SK-N-SH treated with all-trans-retinoic acid at 6 μM for 48 hours (cell line): ENCODE measurements around the gene ALX4.

Experiments
- ATAC-seq: fragments of 200-7000 bp; cut with Tn5 transposase; 3 replicates; pipeline ENCODE4 v1.9.1; 2020; ENCODE audit warnings: mild to moderate bottlenecking, moderate library complexity
- ARNTL ChIP-seq: fragments of 450-650 bp; formaldehyde crosslinking; IDR thresholded peaks from 2 replicates; pipeline ENCODE4 v1.5.0; 2020; ENCODE audit warnings: low read depth, mild to moderate bottlenecking, moderate library complexity, borderline replicate concordance
- BACH2 ChIP-seq: fragments of 250-450 bp; sonication (Bioruptor Pico); IDR thresholded peaks from 2 replicates; pipeline ENCODE4 v1.9.0; 2021; ENCODE audit warnings: mild to moderate bottlenecking, borderline replicate concordance
- CSDC2 ChIP-seq: fragments of 250-450 bp; sonication (Bioruptor Pico); IDR thresholded peaks from 2 replicates; pipeline ENCODE4 v1.5.0; 2020; ENCODE audit warnings: mild to moderate bottlenecking, moderate library complexity
- ESRRG ChIP-seq: fragments of 250-450 bp; sonication (Bioruptor Pico); IDR thresholded peaks from 2 replicates; pipeline ENCODE4 v1.6.1; 2021; ENCODE audit warnings: mild to moderate bottlenecking
- GLIS3 ChIP-seq: fragments of 250-450 bp; sonication (Bioruptor Pico); IDR thresholded peaks from 2 replicates; pipeline ENCODE4 v1.5.0; 2020; ENCODE audit warnings: mild to moderate bottlenecking, moderate library complexity
- ISL1 ChIP-seq: fragments of 250-450 bp; sonication (Bioruptor Pico); IDR thresholded peaks from 2 replicates; pipeline ENCODE4 v2.1.2; 2022; ENCODE audit warnings: mild to moderate bottlenecking, moderate library complexity
- OSR1 ChIP-seq: fragments of 250-450 bp; sonication (Bioruptor Pico); IDR thresholded peaks from 2 replicates; pipeline ENCODE4 v1.8.0; 2022; ENCODE audit warnings: moderate library complexity, mild to moderate bottlenecking, inconsistent platforms
- PPARA ChIP-seq: fragments of 250-450 bp; sonication (Bioruptor Pico); IDR thresholded peaks from 2 replicates; pipeline ENCODE4 v1.5.0; 2020; ENCODE audit warnings: mild to moderate bottlenecking, borderline replicate concordance
- RARB ChIP-seq: fragments of 250-450 bp; sonication (Bioruptor Pico); IDR thresholded peaks from 2 replicates; pipeline ENCODE4 v1.8.0; 2021; ENCODE audit warnings: mild to moderate bottlenecking, moderate library complexity
- SNAI2 ChIP-seq: fragments of 250-450 bp; sonication (Bioruptor Pico); IDR thresholded peaks from 2 replicates; pipeline ENCODE4 v1.5.0; 2020; ENCODE audit warnings: mild to moderate bottlenecking, moderate library complexity
- TCF4 ChIP-seq: fragments of 250-450 bp; sonication (Bioruptor Pico); IDR thresholded peaks from 2 replicates; pipeline ENCODE4 v1.8.0; 2021; ENCODE audit warnings: mild to moderate bottlenecking, moderate library complexity, borderline replicate concordance
- TOX ChIP-seq: fragments of 250-450 bp; sonication (Bioruptor Pico); IDR thresholded peaks from 2 replicates; pipeline ENCODE4 v1.8.0; 2021; ENCODE audit warnings: mild to moderate bottlenecking, moderate library complexity, borderline replicate concordance
- ZC3H10 ChIP-seq: fragments of 250-450 bp; sonication (Bioruptor Pico); IDR thresholded peaks from 2 replicates; pipeline ENCODE4 v1.5.1; 2021; ENCODE audit warnings: mild to moderate bottlenecking, moderate library complexity
- ZFP3 ChIP-seq: fragments of 250-450 bp; sonication (Bioruptor Pico); IDR thresholded peaks from 2 replicates; pipeline ENCODE4 v1.5.0; 2020; ENCODE audit warnings: mild to moderate bottlenecking, moderate library complexity
- ZFP30 ChIP-seq: fragments of 450-650 bp; formaldehyde crosslinking; IDR thresholded peaks from 2 replicates; pipeline ENCODE4 v1.5.0; 2022; ENCODE audit warnings: mild to moderate bottlenecking, moderate library complexity
- ZNF565 ChIP-seq: fragments of 450-650 bp; formaldehyde crosslinking; conservative IDR thresholded peaks from 2 replicates; pipeline ENCODE4 v1.5.0; 2020; ENCODE audit warnings: low read depth, mild to moderate bottlenecking, moderate library complexity
- ZNF70 ChIP-seq: fragments of 450-650 bp; formaldehyde crosslinking; IDR thresholded peaks from 2 replicates; pipeline ENCODE4 v1.5.0; 2020; ENCODE audit warnings: mild to moderate bottlenecking, moderate library complexity
- ZNF8 ChIP-seq: fragments of 450-650 bp; formaldehyde crosslinking; IDR thresholded peaks from 2 replicates; pipeline ENCODE4 v1.5.0; 2020; ENCODE audit warnings: mild to moderate bottlenecking, moderate library complexity
- TF ChIP-seq, protein P1 (sequence below): fragments of 250-450 bp; sonication (Bioruptor Pico); IDR thresholded peaks from 2 replicates; pipeline ENCODE4 v1.8.0; 2020; ENCODE audit warnings: mild to moderate bottlenecking, moderate library complexity, borderline replicate concordance
- TF ChIP-seq, protein P2 (sequence below): fragments of 250-450 bp; sonication (Bioruptor Pico); IDR thresholded peaks from 2 replicates; pipeline ENCODE4 v1.5.0; 2020; ENCODE audit warnings: mild to moderate bottlenecking, moderate library complexity
- TF ChIP-seq, protein P3 (sequence below): fragments of 250-450 bp; sonication (Bioruptor Pico); IDR thresholded peaks from 2 replicates; pipeline ENCODE4 v1.5.1; 2021; ENCODE audit warnings: mild to moderate bottlenecking, moderate library complexity
- TF ChIP-seq, protein P4 (sequence below): fragments of 250-450 bp; sonication (Bioruptor Pico); IDR thresholded peaks from 2 replicates; pipeline ENCODE4 v1.8.0; 2021; ENCODE audit warnings: low read depth, mild to moderate bottlenecking, moderate library complexity, borderline replicate concordance

The ALX4 gene

DNA sequence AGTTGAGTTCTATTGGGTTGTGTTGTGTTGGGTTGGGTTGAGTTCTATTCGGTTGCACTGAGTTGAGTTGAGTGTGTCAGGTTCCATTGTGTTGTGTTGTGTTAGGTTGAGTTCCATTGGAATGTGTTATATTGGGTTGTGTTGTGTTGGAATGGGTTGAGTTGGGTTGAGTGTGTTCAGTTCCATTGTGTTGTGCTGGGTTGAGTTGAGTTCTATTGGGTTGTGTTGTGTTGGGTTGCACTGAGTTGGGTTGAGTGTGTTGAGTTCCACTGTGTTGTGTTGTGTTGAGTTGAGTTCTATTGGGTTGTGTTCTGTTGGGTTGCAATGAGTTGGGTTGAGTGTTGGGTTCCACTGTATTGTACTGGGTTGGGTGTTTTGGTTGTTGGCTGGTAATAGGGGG is 35.5 kb downstream of the ALX4 start:
- no peak for TF ChIP-seq ZNF8 (CRISPR knock-in tag)
- no peak for TF ChIP-seq PPARA (CRISPR knock-in tag)
- TF ChIP-seq, protein P1, sequence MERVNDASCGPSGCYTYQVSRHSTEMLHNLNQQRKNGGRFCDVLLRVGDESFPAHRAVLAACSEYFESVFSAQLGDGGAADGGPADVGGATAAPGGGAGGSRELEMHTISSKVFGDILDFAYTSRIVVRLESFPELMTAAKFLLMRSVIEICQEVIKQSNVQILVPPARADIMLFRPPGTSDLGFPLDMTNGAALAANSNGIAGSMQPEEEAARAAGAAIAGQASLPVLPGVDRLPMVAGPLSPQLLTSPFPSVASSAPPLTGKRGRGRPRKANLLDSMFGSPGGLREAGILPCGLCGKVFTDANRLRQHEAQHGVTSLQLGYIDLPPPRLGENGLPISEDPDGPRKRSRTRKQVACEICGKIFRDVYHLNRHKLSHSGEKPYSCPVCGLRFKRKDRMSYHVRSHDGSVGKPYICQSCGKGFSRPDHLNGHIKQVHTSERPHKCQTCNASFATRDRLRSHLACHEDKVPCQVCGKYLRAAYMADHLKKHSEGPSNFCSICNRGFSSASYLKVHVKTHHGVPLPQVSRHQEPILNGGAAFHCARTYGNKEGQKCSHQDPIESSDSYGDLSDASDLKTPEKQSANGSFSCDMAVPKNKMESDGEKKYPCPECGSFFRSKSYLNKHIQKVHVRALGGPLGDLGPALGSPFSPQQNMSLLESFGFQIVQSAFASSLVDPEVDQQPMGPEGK (CRISPR knock-in tag), result no peak
- TF ChIP-seq, protein P2, sequence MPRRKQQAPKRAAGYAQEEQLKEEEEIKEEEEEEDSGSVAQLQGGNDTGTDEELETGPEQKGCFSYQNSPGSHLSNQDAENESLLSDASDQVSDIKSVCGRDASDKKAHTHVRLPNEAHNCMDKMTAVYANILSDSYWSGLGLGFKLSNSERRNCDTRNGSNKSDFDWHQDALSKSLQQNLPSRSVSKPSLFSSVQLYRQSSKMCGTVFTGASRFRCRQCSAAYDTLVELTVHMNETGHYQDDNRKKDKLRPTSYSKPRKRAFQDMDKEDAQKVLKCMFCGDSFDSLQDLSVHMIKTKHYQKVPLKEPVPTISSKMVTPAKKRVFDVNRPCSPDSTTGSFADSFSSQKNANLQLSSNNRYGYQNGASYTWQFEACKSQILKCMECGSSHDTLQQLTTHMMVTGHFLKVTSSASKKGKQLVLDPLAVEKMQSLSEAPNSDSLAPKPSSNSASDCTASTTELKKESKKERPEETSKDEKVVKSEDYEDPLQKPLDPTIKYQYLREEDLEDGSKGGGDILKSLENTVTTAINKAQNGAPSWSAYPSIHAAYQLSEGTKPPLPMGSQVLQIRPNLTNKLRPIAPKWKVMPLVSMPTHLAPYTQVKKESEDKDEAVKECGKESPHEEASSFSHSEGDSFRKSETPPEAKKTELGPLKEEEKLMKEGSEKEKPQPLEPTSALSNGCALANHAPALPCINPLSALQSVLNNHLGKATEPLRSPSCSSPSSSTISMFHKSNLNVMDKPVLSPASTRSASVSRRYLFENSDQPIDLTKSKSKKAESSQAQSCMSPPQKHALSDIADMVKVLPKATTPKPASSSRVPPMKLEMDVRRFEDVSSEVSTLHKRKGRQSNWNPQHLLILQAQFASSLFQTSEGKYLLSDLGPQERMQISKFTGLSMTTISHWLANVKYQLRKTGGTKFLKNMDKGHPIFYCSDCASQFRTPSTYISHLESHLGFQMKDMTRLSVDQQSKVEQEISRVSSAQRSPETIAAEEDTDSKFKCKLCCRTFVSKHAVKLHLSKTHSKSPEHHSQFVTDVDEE, result no peak
- TF ChIP-seq TOX (CRISPR knock-in tag), result no peak
- TF ChIP-seq RARB (CRISPR knock-in tag), result no peak
- TF ChIP-seq, protein P3, sequence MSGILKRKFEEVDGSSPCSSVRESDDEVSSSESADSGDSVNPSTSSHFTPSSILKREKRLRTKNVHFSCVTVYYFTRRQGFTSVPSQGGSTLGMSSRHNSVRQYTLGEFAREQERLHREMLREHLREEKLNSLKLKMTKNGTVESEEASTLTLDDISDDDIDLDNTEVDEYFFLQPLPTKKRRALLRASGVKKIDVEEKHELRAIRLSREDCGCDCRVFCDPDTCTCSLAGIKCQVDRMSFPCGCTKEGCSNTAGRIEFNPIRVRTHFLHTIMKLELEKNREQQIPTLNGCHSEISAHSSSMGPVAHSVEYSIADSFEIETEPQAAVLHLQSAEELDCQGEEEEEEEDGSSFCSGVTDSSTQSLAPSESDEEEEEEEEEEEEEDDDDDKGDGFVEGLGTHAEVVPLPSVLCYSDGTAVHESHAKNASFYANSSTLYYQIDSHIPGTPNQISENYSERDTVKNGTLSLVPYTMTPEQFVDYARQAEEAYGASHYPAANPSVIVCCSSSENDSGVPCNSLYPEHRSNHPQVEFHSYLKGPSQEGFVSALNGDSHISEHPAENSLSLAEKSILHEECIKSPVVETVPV (CRISPR knock-in tag), result no peak
- TF ChIP-seq BACH2, result no peak
- no peak for TF ChIP-seq ZC3H10
- TF ChIP-seq, protein P4, sequence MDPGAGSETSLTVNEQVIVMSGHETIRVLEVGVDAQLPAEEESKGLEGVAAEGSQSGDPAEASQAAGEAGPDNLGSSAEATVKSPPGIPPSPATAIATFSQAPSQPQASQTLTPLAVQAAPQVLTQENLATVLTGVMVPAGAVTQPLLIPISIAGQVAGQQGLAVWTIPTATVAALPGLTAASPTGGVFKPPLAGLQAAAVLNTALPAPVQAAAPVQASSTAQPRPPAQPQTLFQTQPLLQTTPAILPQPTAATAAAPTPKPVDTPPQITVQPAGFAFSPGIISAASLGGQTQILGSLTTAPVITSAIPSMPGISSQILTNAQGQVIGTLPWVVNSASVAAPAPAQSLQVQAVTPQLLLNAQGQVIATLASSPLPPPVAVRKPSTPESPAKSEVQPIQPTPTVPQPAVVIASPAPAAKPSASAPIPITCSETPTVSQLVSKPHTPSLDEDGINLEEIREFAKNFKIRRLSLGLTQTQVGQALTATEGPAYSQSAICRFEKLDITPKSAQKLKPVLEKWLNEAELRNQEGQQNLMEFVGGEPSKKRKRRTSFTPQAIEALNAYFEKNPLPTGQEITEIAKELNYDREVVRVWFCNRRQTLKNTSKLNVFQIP (CRISPR knock-in tag), result no peak
- no peak for TF ChIP-seq ZNF70 (CRISPR knock-in tag)
- TF ChIP-seq ZFP30 (CRISPR knock-in tag), result no peak
- no peak for TF ChIP-seq ZNF565
- no peak for TF ChIP-seq TCF4 (CRISPR knock-in tag)
- TF ChIP-seq ZFP3 (CRISPR knock-in tag), result no peak
- no peak for TF ChIP-seq ARNTL
- no peak for TF ChIP-seq SNAI2 (CRISPR knock-in tag)
- no peak for TF ChIP-seq ESRRG (CRISPR knock-in tag)
- no peak for ATAC-seq

DNA sequence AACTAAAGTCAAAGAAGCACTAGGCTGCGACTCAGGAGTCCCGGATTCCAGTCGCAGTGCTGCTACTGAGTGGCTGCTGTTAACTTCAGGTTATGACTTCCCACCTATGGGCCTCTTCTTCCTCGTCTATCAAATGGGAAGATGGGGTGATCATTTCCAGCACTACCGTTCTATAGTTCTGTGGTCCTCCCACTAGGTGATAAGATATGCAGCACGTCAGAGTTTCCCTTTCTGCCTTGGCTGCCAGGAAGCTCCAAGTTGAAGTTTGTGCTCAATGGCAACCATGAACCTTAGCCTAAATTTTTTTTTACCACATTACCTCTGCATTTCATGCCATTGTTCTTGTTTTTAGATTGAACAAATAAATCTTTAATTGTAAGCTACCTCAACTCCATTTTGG is 38.7 kb downstream of the ALX4 start:
- TF ChIP-seq CSDC2 (no peak), PPARA (CRISPR knock-in tag) (no peak), SNAI2 (CRISPR knock-in tag) (no peak), TCF4 (CRISPR knock-in tag) (no peak), ZNF8 (CRISPR knock-in tag) (no peak), ARNTL (no peak), ISL1 (CRISPR knock-in tag) (no peak), ZC3H10 (no peak), BACH2 (no peak), ZNF70 (CRISPR knock-in tag) (no peak), ZFP30 (CRISPR knock-in tag) (no peak), RARB (CRISPR knock-in tag) (no peak), ZNF565 (no peak), ZFP3 (CRISPR knock-in tag) (no peak), OSR1 (CRISPR knock-in tag) (no peak), TOX (CRISPR knock-in tag) (no peak), GLIS3 (no peak)
- TF ChIP-seq, protein P3 (CRISPR knock-in tag), result no peak
- TF ChIP-seq, protein P1 (CRISPR knock-in tag), result no peak
- TF ChIP-seq, protein P2, result no peak
- no peak for ATAC-seq
